Activated CD4-positive, alpha-beta T cell treated with anti-CD3 and anti-CD28 coated beads, Interleukin-2, Interleukin-6, amounts not matched to agents 100 ng/mL and 50 ng/mL, durations not matched to agents 16 hours and 8 hours (primary cell): ENCODE data around the gene CUL2.
"Not testable (repeated sequence)": the region's sequence is repeated elsewhere in the genome, so short reads cannot be mapped to it uniquely, and the experiment has no call there.

ENCODE experiments used
- DNase-seq: peaks from one replicate; pipeline ENCODE4 v3.0.0-alpha.2; 2020

Gene CUL2

DNA sequence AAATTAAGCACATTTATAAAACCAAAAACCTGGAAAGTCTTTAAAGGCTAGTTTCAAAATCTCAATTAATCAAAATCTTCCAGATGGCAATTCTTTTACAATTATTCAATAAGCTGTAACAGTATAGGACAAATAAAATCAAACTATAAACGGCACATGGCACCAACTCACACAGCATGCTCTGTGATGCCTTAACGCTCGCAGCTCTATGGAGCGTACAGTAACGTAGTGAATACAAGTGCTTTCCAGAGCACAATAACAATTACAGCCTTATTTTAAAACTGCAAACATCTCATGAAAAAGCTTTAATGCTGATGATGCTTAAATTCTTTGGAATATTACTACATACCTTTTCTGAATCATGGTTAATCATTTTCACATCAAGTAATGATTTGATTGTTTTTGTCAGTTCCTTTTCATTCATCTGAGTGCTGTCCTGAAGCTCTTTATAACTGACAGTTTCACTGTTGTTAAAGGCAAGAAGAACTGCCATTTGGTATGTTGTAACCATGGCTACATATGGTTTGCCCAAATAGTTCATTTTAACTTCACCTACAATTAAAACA is 74.2 kb downstream of the CUL2 start:
- no peak for DNase-seq

DNA sequence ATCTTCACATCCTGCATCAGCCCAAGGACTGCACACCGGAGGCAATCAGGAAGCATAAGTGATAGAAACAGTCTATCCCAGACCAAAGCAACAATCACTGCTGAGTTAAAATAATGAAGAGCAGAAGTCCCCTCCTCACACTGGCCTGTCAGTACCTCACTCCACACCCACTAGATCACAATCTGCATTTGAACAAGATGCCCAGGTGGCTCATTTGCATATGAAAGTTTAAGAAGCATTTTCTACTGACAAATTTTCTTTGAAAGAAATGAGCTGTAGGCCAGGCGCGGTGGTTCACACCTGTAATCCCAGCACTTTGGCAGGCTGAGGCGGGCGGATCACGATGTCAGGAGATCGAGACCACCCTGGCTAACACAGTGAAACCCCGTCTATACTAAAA is 77.4 kb downstream of the CUL2 start:
- DNase-seq = no peak

DNA sequence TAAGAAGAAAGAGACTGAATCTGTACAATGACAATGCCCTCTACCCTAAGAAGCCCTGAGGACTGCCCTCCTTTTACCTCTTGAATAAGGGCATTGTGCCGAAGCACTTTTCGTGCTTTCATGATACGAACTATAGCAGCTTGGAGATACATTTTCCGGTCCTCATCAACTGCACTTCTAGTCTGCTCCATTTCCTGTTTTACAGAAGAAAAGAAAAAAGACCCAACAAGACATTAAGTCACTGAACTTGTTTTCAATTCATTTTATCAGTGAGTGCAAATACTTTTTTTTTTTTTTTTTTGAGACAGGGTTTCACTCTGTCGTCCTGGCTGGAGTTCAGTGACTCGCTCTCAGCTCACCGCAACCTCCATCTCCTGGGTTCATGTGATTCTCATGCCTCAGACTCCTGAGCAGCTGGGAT is 78.4 kb downstream of the CUL2 start:
- DNase-seq = no peak

- DNase-seq = no peak
These were observed 82.3 kb downstream of the CUL2 start for GRCh38 chr10:35007858-35008301.

DNA sequence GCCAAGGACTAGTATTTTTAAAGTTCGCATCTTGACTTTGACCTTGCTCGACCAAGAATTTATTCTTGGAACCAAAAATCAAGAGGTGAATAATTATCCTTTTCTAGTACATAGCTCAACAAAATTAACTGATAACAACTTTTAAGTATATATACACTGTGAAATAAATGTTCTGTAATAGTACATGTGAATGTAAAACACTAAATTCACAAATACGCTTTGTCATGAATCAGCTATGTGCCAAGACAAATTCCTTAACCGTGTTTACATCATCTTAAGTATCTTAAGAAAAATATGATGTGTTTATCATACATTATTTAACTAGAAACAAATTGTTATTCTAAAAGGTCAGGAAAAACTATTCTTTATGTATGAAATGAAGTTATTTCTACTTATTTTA is 83.3 kb downstream of the CUL2 start:
- DNase-seq = no peak

- no peak for DNase-seq
These were observed 84.3 kb downstream of the CUL2 start for GRCh38 chr10:35005868-35006267.

- no peak for DNase-seq
These were observed 85.5 kb downstream of the CUL2 start for GRCh38 chr10:35004651-35005050.

DNA sequence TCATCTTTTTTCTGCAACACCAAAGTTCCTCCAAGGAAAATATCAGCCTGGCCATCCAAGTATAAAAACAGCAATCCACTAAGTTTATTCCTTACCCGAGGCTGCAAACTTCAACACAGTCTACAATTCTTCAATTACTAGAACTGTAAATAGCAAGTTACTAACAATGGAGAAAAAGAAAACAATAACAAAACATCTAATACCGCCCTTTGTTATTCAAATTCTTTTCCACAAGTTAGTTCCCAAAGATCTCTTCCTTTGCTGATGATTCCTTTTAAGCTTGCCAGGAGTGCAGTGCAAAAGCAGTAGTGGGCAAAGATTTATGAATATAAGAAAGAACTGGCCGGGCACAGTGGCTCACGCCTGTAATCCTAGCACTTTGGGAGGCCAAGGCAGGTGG is 86.2 kb downstream of the CUL2 start:
- no peak for DNase-seq

GRCh38 chr10:35000936-35001335 is 89.2 kb downstream of the CUL2 start:
- no peak for DNase-seq

DNA sequence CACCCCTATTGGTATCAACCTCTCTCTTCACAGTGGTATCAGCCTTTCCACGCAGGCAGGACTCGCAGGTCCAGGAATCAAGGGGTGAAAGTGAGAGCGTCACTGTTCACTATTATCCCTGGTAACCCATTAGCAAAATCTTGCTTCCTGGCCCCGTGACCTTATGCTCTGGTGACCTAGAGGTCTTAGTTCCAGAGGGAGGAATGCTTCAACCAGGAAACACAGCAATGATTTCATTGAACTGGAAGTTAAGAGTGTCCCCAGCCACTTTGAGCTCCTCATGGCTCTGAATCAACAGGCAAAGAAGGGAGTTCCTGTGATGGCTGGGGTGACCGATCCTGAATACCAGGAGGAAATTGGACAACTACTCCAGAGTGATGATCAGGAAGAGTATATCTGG is 90.6 kb downstream of the CUL2 start:
- DNase-seq = no peak

- DNase-seq = no peak
These were observed 91.2 kb downstream of the CUL2 start for GRCh38 chr10:34998940-34999339.

GRCh38 chr10:34996843-34997242 is 93.3 kb downstream of the CUL2 start:
- DNase-seq = no peak

DNA sequence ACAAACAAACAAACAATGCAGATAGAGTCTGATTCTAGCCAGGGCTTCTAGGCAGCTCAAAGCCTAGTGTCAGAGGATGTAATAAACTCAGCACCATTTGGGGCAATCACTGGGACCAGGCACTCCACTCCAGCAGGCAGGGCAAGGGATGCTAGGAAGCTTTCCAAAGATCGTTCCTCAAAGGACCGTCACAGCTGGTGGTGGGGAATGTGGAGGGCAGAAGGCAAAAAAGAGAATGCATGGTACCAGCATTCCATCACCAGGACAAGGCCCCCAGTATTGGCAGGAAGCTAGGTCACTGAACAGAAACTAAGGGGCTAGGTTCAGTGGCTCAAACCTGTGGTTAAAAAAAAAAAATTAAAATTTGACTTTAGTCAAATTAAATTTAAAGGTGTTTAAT is 94.2 kb downstream of the CUL2 start:
- no peak for DNase-seq

DNA sequence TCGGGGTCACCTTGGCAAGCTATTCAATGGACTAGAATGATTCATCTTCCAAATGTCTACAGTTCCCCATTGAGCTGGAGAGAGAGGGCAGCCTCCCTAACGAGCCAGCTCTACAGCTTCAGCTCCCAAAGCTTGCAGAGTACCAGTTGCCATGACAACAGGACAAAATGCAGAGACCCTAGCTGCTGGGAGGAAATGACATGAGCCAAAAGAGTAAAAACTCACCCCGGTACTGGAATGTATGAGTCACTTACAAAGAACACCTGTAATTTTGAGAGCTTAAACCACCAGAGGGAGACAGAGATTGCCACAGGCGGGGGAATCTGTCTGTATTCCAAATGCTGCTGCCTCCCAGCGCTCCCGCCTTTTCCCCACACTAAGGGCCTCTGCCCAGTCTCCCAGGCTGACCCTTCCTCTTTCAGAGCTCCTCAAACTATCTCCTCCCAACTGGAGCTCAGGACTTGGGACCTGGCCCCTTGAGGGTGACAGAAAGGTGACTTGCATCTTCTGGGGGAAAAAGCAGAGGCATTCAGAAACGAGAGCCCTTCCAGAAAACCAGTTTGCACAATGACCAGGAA is 95.5 kb downstream of the CUL2 start:
- peak; percentile 90 for DNase-seq

DNA sequence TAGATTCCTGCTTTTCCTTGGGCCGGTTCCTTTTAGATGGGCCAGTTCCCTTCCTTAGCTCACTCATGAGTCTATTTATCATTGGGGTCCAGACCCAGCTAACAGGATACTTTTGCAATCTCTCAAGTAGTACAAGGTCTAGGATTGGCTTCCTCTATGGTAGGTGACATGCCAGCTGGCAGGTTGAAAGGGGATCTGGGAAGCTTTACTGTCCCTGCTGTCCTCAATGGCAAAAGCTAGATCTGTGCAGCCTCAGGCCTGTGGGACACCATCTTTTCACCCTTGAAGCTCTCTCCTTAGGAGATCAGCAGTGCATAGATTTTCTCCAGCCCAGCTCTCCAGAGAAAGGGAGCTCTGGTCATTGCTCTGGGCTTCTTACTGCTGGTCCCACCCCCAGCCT is 96.4 kb downstream of the CUL2 start:
- DNase-seq = no peak

DNA sequence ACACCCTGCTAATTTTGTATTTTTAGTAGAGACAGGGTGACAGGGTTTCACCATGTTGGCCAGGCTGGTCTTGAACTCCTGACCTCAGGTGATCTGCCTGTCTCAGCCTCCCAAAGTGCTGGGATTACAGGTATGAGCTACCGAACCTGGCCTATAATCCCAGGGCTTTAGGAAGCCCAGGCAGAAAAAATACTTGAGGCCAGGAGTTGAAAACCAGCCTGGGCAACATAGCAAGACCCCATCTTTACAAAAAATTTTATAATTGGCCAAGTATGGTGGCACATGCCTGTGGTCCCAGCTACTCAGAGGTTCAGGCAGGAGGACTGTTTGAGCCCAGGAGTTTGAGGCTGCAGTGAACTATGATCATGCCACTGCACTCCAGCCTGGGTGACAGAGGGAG is 99.0 kb downstream of the CUL2 start:
- DNase-seq = not testable (repeated sequence)

- DNase-seq = no peak
These were observed 101.6 kb downstream of the CUL2 start for GRCh38 chr10:34988397-34989067.

GRCh38 chr10:34985823-34986222 is 104.3 kb downstream of the CUL2 start:
- DNase-seq = no peak

DNA sequence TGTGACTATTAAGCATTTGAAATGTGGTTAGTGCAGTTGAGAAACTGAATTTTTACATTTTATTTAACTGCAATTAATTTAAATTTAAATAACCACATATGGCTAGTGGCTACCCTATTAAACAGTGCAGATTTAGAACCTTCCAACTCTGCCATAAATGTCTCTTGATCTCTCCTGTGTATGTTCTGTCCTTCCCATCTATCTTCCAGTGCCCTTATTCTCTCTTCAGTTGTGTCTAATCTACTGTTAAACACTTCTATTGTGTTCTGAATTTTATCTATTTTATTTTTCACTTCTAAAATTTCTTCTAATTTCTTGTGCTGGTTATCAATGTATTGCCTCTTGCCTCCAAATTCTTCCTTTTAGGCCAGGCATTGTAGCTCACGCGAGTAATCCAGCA is 105.0 kb downstream of the CUL2 start:
- no peak for DNase-seq

DNA sequence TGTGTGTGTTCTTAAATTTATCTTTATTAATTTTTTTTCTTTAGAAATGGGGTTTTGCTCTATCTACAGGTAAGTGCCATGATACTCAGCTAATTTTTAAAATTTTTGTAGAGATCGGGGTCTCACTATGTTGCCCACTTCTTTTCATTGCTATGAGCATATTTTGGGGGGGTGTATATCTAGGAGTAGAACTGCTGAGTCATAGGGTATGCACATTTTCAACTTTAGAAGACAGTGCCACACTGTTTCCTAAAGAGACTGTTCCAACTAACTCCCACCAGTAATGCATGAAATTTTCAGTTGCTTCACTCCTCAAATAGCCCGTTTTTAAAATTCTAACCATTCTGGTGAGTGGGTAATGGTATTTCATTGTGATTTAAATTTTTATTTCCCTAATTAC is 108.3 kb downstream of the CUL2 start:
- DNase-seq = no peak

- DNase-seq = no peak
These were observed 110.2 kb downstream of the CUL2 start for GRCh38 chr10:34979938-34980337.

DNA sequence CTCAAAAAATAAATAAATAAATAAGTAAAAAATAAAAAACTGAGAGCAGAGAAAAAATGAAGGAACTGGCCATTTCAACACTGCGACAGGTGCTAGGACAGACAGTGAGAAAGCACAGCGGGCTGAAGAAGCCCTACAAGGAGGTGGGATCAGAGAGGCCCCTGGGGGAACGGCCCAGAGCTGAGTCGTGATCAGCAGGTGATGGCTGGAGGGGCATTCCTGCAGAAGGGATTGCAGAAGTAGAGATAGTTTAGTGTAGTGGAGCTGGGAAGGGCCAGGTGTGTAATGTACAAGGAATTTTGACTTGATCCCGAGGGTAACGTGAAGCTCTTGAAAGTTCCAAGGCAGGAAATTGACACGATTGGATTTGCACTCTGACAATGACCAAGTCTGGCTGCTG is 112.1 kb downstream of the CUL2 start:
- DNase-seq = no peak

- not testable (repeated sequence) for DNase-seq
These were observed 113.7 kb downstream of the CUL2 start for GRCh38 chr10:34976380-34976910.

- not testable (repeated sequence) for DNase-seq
These were observed 115.6 kb downstream of the CUL2 start for GRCh38 chr10:34974364-34975065.
